T-helper 1 cell treated with Interleukin-12 subunit alpha and Interleukin-12 subunit beta and Interleukin-4 antibody, amounts not matched to agents 30 ng/mL and 1 ng/mL, for 36 hours (primary cell): ENCODE results near the gene DUSP5. TPM values are rescaled to one million over a fixed set of nuclear protein-coding genes. Genes with fewer than 3 reads are reported as not detected.
"Not testable (repeated sequence)": the region's sequence is repeated elsewhere in the genome, so short reads cannot be mapped to it uniquely, and the experiment has no call there.

Experiments used
- intact Hi-C: fragments of 100-400 bp; cut with micrococcal nuclease; formaldehyde crosslinking; loops from one replicate; pipeline ENCODE4 v1.15.1; 2024
- total RNA-seq: library from RNA; stranded (reverse); gene quantifications from 2 replicates; pipeline ENCODE4 v1.2.3, GENCODE V29; 2022

The DUSP5 gene
- total RNA-seq = 131 and 132 TPM in 2 replicates

GRCh38 chr10:110497438-110498086 lies at the start of gene DUSP5:
Gene DUSP5 (plus strand): TSS chr10:110497907. CDS start chr10:110498122, 215 bp downstream.
- intact Hi-C loops = loop anchor here (1.0 to 5.0 kb wide), 13 partner anchors 49 to 1685 kb away; partner anchors contain the start of genes BBIP1, GPAM, MXI1 and SHOC2

DNA sequence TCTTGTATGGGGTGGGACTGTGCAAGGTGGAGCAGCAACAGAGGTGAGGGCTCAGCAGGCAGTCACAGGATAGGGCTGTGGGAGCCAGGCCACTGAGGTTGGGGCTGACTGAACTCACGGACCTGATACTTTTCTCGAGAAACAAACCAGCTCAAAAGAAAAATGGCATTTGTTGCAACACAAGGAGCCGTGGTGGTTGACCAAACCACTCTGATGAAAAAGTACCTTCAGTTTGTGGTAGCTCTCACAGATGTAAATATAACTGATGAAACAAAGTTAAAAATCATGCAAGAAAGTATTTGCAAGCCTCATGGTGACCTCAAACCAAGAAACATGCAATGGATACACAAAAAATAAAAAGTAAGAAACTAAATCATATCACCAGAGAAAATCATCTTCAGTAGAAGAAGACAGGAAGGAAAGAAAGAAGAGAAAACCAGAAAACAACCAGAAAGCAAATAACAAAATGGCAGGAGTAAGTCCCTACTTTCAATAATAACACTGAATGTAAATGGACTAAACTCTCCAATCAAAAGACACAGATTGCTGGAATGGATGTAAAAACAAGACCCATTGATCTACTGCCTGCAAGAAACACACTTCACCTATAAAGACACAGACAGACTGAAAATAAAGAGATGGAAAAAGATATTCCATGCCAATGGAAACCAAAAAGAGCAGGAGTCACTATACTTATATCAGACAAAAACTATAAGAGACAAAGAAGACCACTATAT lies 48.9 kb upstream of the DUSP5 start:
- intact Hi-C loops = loop anchor here (1.0 to 2.0 kb wide), 3 partner anchors 23 to 48 kb away; partner anchors contain the start of gene DUSP5

DNA sequence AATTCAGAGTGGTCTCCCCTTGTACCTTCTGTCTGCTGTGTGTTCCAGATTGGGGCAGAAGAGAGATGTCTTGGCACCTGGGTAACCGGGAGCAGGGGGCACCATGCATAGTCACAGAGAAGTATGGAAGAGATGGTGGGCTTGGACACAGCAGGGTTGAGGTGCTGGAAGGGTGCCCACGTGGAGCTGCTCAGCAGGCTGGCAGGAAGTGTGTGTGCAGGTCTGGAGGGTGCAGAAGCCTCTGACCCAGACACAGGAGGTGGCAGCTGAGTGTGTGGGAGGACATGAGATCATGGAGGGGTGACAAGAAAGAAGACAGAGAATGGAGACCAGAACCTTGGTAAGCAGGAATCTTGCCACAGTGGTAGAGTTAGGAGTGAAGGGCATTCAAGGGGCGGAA lies 42.3 kb upstream of the DUSP5 start:
- intact Hi-C loops = loop anchor here (2.0 kb wide), 1 partner anchor 29 kb away; no protein-coding TSS in a partner anchor

- intact Hi-C loops = no loop called here
These were observed 41.7 kb upstream of the DUSP5 start for GRCh38 chr10:110456046-110456445.

DNA sequence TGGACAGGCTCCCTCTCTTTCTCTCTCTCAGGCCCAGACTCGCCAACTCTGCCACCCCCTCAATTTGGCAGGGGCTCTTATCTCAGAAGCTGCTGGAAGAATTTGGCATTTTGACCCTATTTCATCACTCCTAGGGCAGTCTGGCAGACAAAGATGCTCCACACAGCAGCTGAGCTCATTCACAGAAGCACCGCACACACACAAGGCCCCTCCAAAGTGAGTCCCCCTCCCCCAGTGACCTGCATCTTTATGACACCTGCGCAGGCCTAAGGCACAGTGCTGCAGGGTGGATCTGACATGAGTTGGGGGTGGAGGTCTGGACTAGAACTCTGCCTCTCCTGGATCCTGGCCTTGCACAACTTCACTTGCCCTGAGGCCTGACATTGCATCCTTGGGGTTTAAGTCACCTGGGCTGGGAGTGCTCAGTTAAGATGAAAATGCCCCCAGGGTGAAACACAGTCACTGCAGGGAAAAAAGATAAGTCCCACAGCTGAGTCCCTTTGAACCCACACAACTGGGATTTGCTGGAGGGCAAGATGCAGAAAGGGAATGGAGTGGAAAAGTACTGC lies 41.1 kb upstream of the DUSP5 start:
- intact Hi-C loops = no loop called here

DNA sequence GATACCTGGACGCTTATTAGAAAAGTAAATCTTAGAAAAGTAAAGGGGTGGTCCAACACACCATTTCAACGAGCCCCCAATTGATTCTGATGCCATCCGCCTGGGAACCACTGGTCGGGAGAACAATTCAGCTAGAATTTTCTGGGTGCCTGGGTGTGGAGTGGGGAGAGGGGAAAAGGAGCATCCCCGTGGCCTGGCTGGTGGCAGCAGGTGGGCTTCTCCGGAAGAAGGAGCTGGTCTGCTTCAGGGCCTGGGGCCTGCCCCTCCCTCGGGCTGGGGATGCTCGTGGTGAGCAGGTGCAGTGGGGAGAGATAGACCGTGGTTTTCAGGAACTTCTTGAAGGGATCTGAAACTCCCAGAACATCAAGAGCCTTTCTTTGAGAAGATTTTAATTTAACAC lies 39.9 kb upstream of the DUSP5 start:
- intact Hi-C loops = no loop called here

GRCh38 chr10:110458266-110458920 lies 39.3 kb upstream of the DUSP5 start:
- intact Hi-C loops = no loop called here

DNA sequence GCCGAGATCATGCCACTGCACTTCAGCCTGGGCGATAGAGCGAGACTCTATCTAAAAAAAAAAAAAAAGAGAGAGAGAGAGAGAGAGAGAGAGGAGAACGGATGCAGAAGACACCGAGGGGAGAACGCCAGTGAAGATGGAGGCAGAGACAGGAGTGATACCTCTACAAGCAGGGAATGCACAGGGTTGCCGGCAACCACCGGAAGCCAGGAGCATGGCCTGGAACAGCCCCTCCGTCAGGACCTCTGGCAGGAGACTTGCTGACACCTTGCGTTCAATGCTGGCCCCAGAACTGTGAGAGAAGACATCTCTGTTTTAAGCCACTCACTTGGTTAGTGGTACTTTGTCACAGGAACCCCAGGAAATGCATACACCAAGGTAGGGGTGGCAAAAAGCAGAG lies 38.1 kb upstream of the DUSP5 start:
- intact Hi-C loops = no loop called here

DNA sequence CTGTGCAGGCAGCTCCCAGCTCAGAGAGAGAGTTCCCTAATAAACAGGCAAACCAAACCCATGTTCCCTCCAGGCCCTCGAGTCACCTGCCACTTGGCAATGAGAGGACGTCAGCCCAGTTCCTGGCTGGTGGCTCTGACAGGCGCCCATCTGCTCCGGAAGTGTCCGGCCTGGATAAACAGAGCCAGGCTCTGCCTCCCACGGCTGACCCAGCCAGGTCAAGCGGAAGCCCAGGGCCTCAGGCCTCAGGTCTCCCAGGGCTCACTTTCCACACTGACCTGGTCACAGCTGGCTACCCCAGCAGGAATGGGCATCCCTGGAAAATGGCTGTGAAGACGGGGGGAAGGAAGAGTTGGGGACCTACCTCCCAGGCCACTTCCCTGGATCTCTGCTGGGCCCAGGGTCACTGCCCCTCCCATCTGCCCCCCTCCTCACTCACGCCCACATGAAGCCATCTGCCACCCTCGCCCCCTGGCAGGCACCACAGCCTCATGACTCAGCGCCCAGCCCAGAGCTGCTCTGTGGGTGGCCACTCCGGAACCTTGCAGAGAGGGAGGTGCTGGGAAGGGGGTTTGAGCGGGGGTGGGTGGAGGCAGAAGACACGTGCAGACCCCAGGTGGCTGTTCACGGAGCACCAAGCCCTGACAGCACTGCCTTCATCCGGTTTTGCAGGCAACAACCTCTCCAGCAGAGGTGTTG lies 37.4 kb upstream of the DUSP5 start:
- intact Hi-C loops = no loop called here

DNA sequence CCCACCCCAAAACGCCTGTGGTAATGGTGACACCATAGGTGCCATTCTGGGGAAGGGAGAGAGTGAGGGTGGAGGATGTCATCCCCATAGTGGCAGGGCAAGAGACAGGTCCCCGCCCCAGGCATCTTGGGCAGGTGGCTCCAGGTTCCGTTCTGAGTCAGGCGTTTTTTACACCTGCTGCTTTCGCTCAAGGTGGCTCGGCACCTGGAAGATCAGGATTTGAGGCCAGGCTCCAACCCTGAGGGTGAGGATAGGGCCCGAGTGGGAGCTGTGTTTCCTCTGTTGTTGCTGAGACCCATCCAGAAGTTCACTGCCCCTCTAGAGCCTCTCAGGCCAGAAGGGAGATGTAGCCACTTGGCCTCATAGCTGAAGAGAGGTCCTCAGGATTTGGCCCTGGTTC lies 36.6 kb upstream of the DUSP5 start:
- intact Hi-C loops = no loop called here

- intact Hi-C loops = no loop called here
These were observed 36.2 kb upstream of the DUSP5 start for GRCh38 chr10:110461530-110461929.

DNA sequence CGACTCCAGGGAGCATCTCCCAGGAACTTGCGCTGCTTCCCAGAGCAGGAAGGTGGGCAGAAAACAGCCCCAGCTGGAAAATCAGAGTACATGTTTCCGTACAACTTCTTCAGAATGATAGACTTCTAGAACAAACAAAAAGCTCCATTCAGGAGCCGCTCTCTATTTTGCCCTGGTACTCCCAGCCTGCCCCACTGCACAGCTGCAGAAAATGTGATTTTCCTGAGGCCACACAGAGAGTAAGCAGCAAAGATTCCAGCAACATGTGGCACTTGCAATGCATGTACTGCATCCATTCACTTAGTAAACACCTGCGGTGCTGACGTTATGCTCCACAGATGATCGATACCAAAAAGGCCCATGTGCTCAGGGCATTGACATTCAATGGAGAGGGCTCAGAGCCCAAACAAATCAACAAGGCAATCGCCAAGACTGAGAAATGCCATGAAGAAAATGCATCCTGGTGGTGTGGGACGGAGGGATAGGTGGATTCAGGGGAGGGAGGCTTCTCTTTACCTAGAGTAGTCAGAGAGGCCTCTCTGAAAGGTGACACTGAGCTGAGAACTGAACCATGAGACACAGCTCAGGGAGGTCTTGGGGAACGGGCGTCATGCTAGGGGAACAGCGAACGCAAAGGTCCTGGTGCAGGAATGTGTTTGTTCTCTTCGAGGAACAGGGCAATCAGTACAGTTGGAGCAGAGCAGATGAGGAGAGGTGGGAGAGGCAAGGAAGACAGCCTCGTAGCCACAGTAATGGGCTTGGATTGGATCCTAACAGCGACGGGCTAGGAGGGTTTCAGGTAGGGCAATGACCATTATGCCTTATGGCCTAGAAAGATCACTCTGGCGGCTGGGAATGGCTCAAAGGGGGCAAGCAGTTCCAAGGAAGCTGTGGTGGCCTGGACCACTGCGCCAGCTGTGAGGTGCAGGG lies 35.3 kb upstream of the DUSP5 start:
- intact Hi-C loops = no loop called here

GRCh38 chr10:110468258-110468657 lies 29.4 kb upstream of the DUSP5 start:
- intact Hi-C loops = not testable (repeated sequence)

GRCh38 chr10:110470541-110470940 lies 27.2 kb upstream of the DUSP5 start:
- intact Hi-C loops = not testable (repeated sequence)

- intact Hi-C loops = no loop called here
These were observed 26.1 kb upstream of the DUSP5 start for GRCh38 chr10:110471566-110472139.

DNA sequence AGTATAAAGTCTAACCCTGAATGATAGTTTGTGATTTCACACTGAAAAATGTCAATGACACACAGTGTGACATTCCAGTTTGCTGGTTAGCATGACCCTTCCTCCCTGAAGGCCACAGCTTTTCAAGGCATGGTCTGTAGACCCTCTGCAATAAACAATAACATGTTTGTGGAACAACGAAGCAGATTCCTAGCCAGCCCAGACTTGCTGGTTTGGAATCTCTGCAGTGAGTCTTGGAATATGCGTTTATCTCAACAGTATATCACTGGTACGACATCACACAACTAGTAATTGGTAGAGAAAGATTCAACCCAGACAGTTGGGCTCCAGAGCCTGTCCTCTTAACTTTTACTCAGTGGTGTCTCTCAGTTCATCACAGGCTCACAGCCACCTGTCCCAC lies 23.7 kb upstream of the DUSP5 start:
- intact Hi-C loops = no loop called here

- intact Hi-C loops = no loop called here
These were observed 22.9 kb upstream of the DUSP5 start for GRCh38 chr10:110474826-110475225.

GRCh38 chr10:110475722-110476515 lies 21.8 kb upstream of the DUSP5 start:
- intact Hi-C loops = no loop called here

DNA sequence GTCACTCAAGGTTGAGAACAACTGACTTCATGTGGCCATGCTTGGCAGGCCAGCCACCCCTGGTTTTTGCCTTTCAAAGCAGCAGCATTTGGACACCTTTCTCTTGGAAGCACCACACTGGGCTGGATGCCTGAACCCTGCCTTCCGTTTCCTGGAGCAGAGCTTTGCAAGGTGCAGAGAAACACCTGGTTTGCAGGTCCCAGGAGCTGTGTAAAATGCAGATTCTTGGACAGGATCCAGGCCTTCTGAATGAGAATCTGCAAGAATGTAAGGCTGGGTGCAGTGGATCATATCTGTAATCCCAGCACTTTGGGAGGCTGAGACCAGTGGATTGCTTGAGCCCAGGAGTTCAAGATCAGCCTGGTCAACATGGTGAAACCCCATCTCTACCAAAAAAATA lies 18.0 kb upstream of the DUSP5 start:
- intact Hi-C loops = no loop called here
